ENCODE results near the gene ERC1.
"Not testable (repeated sequence)": the region's sequence is repeated elsewhere in the genome, so short reads cannot be mapped to it uniquely, and the experiment has no call there.

The ERC1 gene

DNA sequence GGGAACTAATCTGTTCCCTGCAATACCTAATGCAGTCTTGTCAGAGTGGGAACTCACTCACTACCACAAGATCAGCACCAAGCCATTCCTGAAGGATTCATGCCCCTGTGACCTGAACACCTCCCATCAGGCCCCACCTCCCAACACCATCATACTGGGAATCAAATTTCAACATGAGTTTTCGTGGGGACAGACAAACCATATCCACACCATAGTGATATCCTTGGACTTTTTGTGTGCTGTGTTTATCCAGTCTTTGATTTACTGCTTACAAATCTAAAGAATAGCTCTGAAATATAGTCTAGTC lies 359.9 kb downstream of the ERC1 start:
- DNase-seq (ENCODE audit: low read depth, low spot score), result no peak

DNA sequence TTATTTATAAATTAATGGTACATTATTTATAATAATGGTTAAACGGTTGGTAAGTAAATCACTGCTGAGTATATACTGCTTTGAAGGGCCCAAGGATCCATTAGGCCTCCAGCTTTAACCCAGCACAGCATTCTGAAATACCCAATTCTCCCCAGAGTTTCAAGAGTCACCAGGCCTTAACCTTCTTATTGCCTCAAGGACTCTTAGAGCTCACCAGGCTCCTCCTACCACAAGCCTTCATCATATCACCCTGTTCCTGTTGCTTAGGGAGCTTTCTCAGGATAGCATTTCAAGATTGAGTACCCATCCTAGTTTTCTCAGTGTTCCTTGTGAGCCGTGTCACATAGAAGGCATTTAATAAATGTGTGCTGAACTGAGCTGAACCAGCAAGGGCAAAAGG lies 360.9 kb downstream of the ERC1 start:
- no peak for DNase-seq (ENCODE audit: low read depth, low spot score)

DNA sequence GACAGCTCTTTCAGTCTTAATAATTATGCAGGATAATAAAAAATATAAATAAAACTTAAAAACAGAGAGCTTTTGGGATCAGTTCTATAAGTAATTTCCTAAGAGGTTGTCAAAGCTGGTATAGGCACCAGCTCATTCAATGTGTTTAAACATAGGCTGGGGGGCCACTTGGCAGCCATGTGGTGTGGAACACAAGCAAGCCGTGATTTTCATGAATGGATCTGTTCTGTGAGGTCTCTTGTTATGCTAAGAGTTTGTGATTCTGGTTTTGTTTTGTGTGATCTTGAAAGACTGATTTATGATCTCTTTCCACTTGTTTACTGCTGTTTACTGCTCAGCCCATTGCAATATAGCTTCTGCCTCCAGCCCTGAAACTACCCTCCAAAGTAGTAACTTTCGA lies 362.4 kb downstream of the ERC1 start:
- no peak for DNase-seq (ENCODE audit: low read depth, low spot score)

DNA sequence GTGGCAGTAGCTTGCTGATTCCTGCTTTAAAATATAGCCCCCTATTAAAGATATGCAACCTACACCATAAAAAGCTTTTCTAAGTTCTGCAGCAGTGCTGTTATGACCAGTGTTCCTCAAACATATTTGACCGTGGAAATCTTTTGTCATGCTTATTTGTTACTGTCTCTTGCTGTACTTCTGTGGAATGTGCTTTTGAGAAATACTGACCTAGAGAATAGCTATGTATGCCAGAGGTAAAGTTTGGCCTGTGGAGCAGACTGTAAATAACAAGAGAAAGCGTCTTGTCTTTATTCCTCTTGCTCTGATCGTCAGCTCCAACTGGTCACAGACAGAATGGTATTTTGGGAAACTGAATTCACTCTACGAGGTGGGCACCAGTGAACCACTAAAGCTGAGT lies 364.4 kb downstream of the ERC1 start:
- DNase-seq (ENCODE audit: low read depth, low spot score), result no peak

DNA sequence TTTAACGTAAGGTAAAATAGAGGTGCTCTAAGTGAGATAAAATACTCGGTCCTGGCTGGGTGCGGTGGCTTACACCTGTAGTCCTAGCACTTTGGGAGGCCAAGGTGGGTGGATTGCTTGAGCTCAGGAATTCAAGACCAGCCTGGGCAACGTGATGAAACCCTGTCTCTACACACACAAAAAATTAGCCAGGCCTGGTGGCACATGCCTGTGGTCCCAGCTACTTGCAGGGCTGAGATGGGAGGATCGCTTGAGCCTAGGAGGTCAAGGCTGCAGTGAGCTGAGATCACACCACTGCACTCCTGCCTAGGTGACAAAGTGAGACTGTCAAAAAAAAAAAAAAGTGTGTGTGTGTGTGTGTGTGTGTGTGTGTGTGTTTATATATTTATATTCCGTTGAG lies 364.8 kb downstream of the ERC1 start:
- not testable (repeated sequence) for DNase-seq (ENCODE audit: low read depth, low spot score)

DNA sequence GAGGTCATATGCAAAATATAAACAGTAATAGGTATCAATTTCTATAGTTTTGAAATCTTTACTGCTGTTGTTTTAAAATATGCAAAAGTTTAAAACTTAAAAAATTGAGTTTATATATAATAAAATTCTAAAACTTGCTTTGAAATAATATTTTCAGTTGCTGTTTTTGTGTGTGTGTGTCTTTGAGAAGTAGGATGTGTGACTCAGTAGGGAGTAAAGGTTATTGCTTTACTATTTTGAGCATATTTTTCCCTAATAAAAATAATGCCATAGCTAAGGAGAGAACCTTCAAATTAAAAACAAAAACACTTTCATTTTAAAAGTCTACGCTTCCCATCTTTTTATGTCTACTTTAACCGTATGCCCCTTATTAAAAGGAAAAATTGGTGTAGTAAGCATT lies 365.3 kb downstream of the ERC1 start:
- DNase-seq (ENCODE audit: low read depth, low spot score), result no peak

DNA sequence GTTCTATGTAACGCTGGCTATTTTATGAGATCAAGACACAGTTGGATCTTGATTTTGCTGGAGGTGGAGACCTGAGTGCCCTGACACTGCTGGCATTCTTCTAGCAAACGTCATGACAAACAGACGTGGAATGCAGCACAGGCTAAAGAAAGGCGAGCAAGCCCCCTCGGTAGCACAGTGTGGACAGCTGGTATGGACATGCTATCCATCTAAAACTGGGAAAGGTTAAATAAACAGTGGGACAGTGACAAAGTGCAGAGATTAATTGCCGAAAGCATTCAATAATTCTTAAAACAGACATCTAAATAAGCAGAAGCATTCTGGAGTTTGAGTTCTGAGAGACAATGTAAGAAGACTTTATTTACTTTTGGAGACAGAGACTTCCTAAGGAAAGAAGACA lies 366.1 kb downstream of the ERC1 start:
- no peak for DNase-seq (ENCODE audit: low read depth, low spot score)

DNA sequence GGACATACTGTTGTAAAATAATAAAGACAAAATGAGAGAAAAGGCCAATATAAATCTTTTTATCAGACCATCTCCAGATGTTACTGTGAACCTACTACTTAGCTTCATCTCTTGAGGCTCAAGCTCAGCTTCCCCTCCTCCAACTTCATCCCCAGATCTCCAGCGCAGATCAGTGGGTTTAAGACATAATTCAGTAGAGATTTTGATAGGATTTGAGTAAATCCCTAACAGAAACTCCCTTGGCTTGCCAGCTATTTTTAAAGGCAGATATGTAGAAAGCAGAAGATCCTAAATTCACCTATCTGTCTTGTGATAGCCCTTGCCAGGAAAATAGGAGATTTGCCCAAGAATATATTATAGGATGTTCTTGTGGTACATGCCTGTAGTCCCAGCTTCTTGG lies 366.7 kb downstream of the ERC1 start:
- DNase-seq (ENCODE audit: low read depth, low spot score), result no peak

DNA sequence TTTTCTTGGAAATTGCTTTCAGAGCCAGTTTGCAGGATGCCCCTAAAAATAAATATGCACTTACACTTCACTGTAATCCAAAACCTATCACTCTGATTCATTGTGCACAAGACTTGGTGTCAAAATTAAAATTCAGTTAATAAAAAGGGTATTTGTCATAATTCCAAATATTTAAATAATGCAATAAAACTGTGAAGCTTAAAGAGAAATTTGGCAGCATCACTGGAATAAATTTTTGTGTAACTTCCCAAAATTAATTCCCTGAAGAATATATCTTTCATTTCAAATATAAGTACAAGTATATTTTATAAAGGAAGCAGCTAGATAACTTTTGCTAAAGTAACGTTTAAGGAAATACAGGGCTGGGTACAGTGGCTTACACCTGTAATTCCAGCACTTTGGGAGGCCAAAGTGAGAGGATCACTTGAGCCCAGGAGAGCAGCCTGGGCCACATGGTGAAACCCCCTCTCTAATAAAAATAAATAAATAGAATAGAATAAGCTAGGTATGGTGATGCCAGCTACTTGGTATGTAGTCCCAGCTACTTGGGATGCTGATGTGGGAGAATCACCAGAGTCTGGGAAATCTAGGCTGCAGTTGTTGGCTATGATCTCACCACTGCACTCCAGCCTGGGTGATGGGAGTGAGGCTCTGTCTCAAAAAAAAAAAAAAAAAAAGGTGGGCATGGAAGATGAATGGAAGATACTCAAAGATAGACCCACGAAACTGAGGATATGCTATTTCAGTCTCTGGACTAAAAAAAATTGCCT lies 369.6 kb downstream of the ERC1 start:
- DNase-seq (ENCODE audit: low read depth, low spot score), result no peak

DNA sequence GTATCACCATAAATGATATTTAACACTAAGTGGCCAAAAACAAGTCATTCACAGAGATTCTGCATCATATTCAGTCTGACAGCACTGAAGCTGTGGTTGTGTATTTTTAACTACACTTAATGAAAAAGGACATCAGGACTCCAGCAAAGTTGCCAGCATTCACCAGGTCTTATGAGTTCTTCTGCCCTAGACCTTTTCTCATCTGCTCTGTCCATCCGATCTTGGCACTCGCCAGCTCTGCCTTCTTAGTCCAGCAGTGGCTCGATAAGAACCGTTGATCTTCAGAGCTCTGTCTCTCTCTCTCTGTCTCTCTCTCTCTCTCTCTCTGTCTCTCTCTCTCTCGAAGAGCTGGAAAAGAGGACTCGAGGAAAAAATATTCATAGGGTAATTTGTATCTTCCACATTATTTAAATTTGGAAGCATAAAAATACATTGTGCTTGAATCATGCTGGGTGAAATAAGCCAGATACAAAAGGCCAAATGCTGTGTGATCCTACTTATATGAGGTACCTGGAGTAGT lies 371.2 kb downstream of the ERC1 start:
- DNase-seq (ENCODE audit: low read depth, low spot score), result no peak

DNA sequence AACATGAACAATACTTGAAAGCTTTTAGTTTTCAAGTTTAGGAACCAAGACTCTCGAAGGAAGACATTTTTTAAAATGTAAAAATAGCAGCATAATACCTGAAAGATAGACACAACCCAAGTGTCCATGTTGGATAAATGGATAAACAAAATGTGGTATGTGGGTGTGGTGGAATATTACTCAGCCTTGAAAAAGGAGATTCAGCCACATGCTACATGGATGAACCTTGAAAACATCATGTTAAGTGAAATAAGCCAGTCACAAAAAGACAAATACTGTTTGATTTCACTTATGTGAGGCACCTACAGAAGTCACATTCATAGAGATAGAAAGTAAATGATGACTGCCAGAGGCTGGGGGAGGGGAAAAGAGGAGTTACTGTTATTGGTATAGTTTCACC lies 374.7 kb downstream of the ERC1 start:
- DNase-seq (ENCODE audit: low read depth, low spot score), result no peak

DNA sequence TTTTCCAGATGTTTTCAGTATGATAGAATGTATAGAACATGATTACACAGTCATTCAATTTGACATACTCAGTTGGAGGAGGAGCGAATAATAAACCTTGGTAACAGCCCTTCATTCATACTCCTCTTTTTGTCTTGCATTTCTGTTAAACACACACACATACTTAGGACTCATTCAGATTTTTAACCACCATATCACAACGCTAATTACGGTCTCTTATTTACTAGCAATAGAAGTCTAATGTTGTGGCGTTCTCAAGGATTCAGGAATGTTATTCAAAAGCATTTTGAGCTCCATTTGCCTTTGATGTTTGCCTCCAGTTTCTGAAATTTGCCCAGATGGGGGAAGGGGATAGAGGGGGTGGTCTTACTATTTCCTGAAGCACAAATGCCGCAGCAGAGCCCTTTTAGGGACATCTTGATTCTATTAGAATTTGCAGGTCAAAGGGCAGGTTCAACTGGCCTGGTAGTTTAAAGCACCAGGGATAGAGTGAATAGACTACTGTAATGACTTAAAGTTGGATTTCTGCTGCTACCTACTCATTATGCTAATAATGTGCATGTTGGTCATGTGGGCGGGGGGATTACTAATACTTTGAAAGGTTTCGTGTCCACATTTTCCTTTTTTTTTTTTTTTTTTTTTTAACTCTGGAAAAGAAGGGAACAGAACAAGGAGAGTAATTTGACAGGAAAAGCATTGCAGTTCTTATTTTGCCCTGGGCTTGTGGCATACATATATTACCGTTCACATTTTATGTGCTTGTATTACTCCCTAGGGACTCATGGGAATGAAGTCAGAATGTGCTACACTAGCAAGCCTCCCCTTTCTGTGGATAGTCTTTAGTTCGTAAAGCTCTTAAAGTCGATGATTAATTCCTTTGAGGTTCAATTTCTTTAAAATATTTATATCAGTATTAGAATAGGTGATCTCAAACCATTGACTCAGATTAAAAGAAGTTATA lies 376.6 kb downstream of the ERC1 start:
- no peak for DNase-seq (ENCODE audit: low read depth, low spot score)

DNA sequence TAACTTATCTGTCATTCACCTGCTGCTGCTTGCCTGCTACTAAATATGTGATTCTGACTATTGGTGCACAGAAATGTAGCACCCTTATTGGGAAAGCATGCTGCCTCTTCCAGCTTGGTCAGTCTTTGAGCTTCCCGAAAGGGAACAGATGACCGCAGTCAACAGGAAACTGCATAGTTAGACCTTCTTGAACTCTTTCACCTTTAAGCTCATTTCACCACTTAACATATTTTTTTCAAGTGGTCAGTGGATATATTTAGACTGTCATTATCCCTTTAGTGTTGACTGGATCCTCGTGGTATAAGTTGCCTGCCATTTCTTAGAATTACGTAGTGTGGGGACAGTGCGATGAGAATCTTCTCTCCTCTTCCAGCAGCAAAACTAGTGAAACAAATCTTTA lies 378.4 kb downstream of the ERC1 start:
- no peak for DNase-seq (ENCODE audit: low read depth, low spot score)

DNA sequence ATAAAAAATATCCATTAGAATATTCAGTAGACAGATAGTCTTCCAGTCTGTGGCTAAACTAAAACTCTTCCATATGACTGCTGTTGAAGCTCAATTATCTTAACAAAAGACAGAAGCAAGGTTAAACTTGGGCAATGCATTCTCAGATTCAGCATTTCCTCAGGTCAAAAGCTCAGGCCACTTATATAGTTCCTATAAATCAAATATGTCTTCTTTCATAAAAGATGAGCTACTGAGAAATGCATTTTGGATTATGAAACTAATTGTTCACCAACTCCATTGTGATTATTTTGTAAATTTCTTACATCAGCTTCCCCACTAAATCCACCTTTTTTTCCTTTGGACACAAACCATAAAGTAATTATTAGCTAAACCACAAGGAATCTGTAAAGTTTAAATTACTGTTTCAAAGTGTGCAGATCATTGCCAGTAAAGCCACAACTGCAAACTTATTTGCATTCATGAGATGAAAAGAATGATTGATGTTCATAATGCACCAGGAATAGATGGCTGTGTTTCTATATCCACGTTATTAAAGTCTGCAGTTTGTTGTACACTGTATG lies 379.0 kb downstream of the ERC1 start:
- no peak for DNase-seq (ENCODE audit: low read depth, low spot score)

DNA sequence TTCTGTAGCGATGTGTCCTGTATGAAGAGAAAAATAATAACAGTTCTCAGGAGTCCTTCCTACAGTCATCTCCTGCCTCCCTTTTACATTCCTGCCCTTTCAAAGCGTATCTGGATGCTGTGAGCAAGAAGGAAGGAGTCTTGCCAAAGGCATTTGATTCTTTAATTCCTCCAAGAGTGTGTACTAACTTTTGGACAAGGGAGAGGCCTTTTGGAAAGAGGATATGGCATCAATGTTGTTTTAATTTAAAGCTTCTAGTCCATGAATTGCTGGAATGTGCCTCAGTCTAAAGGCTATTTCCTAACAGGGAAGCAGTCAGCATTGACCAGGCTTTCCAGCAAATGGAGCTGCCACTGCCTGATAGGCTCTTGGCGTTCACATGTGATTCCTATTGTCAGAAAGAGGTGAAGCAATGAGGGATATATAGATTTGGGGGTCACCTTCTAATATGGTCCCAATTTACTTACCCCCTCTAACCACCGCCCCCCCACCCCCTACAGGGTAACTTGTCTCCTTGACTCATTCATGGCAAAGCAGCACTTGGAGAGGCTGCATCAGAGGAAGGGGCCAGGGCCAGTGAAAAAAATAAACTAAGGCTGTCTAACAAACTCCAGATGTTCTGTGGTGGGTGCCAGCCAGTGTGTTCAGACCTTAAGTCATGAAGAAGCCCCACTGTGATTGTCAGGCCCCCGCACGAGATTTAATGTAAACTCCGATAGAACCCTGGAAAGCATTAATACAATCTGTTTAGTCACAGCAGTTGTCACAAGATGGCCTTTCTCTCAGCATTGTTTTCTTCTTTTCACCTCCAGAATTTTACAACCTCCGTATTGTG lies 383.1 kb downstream of the ERC1 start:
- DNase-seq (ENCODE audit: low read depth, low spot score), result peak; percentile 62

DNA sequence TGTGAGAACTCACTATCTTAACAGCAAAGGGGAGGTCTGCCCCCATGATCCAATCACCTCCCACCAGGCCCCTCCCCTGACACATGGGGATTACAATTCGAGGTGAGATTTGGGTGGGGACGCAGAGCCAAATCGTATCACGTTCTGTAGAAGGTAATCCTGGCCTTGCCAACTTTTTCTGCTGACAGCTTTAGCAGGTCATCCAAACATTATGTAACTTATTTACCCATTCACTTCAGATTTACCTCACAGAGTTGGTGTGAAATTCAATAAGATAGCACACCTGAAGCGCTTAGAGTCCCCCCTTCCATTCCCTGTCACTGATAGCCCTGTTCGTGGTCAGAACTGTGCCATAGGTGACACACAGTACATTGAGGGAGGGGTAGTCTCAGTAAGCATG lies 384.3 kb downstream of the ERC1 start:
- DNase-seq (ENCODE audit: low read depth, low spot score), result no peak

DNA sequence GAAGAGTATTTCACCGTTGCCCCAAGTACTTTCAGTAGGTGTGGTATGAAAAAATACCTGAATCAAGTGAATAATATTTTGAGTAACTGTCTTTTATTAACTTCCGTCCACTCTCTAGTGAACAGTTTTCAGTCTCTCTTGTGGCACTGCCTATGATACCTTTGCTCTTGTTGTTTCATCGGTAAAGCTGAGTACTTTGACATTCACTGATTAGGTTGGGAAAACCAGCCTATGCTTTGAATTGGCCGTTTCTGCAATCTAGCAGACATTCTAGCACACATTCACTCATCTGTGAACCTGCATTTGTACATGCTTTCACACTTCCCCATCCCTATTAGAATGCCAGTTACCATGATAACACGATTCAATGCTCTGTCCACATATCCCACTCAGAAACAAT lies 386.1 kb downstream of the ERC1 start:
- DNase-seq (ENCODE audit: low read depth, low spot score), result no peak

DNA sequence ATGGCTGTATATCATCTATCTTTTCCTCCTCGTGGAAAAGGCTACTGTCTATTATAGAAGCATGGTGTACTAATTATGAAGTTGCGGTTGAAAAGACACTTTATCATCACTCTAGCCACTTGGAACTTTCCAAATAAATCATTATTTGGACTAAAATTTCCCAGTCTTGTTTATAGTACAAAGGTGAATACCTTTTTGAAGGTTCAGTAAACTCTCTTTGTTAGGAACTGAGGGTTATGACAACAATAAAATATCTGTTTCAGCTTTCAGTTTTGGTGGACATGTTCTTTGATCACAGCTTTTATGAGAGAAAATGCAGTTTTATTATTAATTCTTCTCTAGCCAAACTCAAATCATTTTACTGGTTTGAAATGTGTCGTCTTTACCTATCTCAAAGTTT lies 386.7 kb downstream of the ERC1 start:
- DNase-seq (ENCODE audit: low read depth, low spot score), result no peak

DNA sequence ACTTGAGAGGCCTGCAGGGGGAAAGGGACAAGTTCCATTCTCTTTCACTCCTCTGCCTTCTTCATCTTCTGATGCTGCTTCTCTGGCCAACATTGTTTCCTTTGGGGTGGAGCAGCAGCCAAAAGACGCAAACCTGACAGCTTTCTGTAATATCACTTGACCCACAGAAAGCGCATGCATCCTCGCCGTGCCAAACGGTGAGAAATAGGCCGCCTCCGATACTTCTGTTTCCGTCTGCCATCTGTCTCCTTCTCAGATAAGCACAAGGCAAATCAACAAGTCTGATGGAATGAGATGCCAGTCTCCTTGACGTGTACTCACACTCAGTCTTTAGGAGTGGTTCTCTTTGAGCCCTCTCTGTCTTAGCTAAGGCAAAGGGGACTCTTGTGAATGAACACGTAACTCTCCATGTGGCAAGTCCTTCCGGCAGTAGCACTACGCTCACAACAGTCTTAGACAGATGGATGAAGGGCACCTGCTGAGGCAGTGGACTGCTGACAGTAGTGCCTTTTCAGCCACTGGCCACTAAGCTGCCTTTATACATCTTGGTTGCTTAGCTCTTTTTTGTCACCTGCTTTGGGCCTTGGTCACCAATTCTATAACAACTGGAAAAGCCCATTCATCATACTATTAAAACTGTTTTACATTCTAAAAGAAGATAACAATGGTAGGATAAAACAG lies 389.3 kb downstream of the ERC1 start:
- no peak for DNase-seq (ENCODE audit: low read depth, low spot score)

DNA sequence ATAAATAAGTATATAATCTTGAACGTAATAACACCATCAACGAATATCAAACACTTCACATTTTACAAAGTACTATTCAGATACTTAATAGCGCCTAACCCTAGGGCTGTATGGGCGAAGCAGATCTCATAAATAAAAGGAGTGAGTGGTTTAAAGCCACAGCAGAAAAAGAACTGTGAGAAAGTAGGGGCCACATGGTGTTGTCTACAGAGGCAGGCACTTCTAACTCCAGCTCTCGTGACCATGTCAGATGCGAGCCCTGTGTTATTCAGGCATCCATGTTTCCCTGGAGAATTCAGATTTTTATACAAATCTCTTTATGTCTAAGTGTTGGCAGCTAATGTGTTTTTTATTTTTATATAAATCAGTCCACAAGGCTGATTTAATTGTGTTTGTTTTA lies 391.1 kb downstream of the ERC1 start:
- DNase-seq (ENCODE audit: low read depth, low spot score), result no peak

DNA sequence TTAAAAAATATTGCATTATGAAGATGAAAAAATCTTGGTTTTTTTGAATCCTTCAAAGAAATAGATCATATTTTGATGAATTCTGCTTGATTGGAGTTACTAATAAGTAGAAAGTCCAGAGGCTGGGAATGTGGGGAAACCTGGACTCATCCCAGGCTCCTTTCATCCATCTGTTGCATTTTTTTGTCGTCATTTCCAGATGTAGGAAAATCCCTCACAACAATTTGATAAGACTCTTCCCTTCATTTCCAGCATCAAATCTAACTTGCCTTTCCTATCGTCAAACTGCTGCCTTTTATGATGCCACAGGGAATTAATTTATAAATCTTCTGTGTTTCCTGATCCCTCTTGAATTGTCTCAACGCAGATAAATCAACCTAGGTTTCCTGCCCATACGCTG lies 391.8 kb downstream of the ERC1 start:
- no peak for DNase-seq (ENCODE audit: low read depth, low spot score)
